Right lung (tissue), 5 donors: ENCODE measurements around the gene AREG. TPM values are rescaled to one million over a fixed set of nuclear protein-coding genes. Genes with fewer than 3 reads are reported as not detected.

Source experiments
- DNase-seq, 2 donors: peaks; one replicate each; pipeline ENCODE4 v3.0.0-alpha.2; 2013
- polyA plus RNA-seq, 5 donors: library from polyadenylated mRNA; unstranded; fragments of 120-200 nt; gene quantifications; one replicate each; pipeline versions ENCODE4 v1.2.1 to v1.2.3, GENCODE V29; 2013; ENCODE audit warnings: inconsistent platforms in 1 of 5, low replicate concordance in 1 of 5; ENCODE audit not compliant: insufficient read length in 5 of 5, insufficient read depth in 1 of 5

The AREG gene
- polyA plus RNA-seq, 5 donors: 0.95 to 2.4 (median 1.5) TPM

- DNase-seq: no peak
These were observed 12.0 kb downstream of the AREG start for GRCh38 chr4:74456849-74457395.

GRCh38 chr4:74460833-74461232, 15.9 kb downstream of the AREG start:
- no peak for DNase-seq

- DNase-seq: no peak
These were observed 18.2 kb downstream of the AREG start for GRCh38 chr4:74463123-74463522.

GRCh38 chr4:74464291-74464690, 19.4 kb downstream of the AREG start:
- DNase-seq: no peak

GRCh38 chr4:74466242-74466641, 21.3 kb downstream of the AREG start:
- DNase-seq: no peak

GRCh38 chr4:74471264-74471663, 26.3 kb downstream of the AREG start:
- DNase-seq: no peak

- DNase-seq: no peak
These were observed 28.3 kb downstream of the AREG start for GRCh38 chr4:74473155-74473811.

GRCh38 chr4:74474345-74475090, 29.6 kb downstream of the AREG start:
- no peak for DNase-seq

- DNase-seq: no peak
These were observed 30.3 kb downstream of the AREG start for GRCh38 chr4:74475091-74475800.

GRCh38 chr4:74475946-74476345, 31.0 kb downstream of the AREG start:
- no peak for DNase-seq

GRCh38 chr4:74479009-74479408, 34.1 kb downstream of the AREG start:
- DNase-seq: no peak

- no peak for DNase-seq
These were observed 35.3 kb downstream of the AREG start for GRCh38 chr4:74480267-74480666.

- DNase-seq: no peak
These were observed 37.1 kb downstream of the AREG start for GRCh38 chr4:74481891-74482609.

GRCh38 chr4:74483226-74483911, 38.4 kb downstream of the AREG start:
- DNase-seq: no peak

GRCh38 chr4:74486905-74487304, 42.0 kb downstream of the AREG start:
- no peak for DNase-seq

- no peak for DNase-seq
These were observed 42.8 kb downstream of the AREG start for GRCh38 chr4:74487771-74488170.

- no peak for DNase-seq
These were observed 45.8 kb downstream of the AREG start for GRCh38 chr4:74490736-74491135.

- DNase-seq: no peak
These were observed 55.2 kb downstream of the AREG start for GRCh38 chr4:74499986-74500781.

- no peak for DNase-seq
These were observed 56.6 kb downstream of the AREG start for GRCh38 chr4:74501579-74501978.

GRCh38 chr4:74503580-74503979, 58.6 kb downstream of the AREG start:
- no peak for DNase-seq
